K562 (cell line): ENCODE data around the gene CCDC88C. TPM values are rescaled to one million over a fixed set of nuclear protein-coding genes. Genes with fewer than 3 reads are reported as not detected.

ENCODE experiments used
- ATAC-seq: fragments of 200-7000 bp; cut with Tn5 transposase; 3 replicates; pipeline ENCODE4 v1.9.1; 2020; ENCODE audit warnings: moderate library complexity
- BruUV-seq: library from RNA; stranded (reverse); fragments of 400-500 nt; replicated peaks from 2 replicates; lab custom pipeline; 2021; lab: Mats Ljungman, UMichigan
- CTCF ChIA-PET: fragments of 300-600 bp; formaldehyde crosslinking; extraction: SDS; loops from one replicate; lab custom pipeline; 2021; ENCODE audit warnings: low intra/inter-chr PET ratio; lab: Yijun Ruan, JAX
- POLR2A ChIA-PET: fragments of 300-600, 350-650 bp; sonication (Branson Sonifier 250); formaldehyde crosslinking; extraction: SDS; loops from one replicate; lab custom pipeline; 2021; ENCODE audit warnings: antibody characterized with exemption, inconsistent platforms; lab: Yijun Ruan, JAX
- DNase-seq, 4 experiments: peaks; one replicate each; pipeline versions ENCODE4 v3.0.0 to v3.0.0-alpha.2; 2011 to 2018; ENCODE audit warnings: low spot score in 3 of 4, mixed read lengths in 3 of 4; ENCODE audit errors: extremely low read depth in 1 of 4
- FAIRE-seq: peaks from 2 replicates; lab custom pipeline; 2011; peaks lifted over from hg19 to GRCh38; lab: Jason Lieb, UNC
- H2AFZ ChIP-seq: 2 replicates; pipeline ENCODE4 v1.6.0; 2011; ENCODE audit warnings: low read depth, low read length, control low read depth, inconsistent platforms
- H3K27ac ChIP-seq: fragments of 200-600 bp; 3 replicates; pipeline ENCODE4 v1.8.0; 2011; ENCODE audit warnings: low read depth, mild to moderate bottlenecking, control low read depth, inconsistent platforms, low read length, moderate library complexity, mixed read lengths; ENCODE audit errors: extremely low read depth
- H3K27me3 ChIP-seq, 2 experiments: fragments of 300-600 bp in 1 of 2; 2 replicates in 1 of 2; 3 replicates in 1 of 2; pipeline versions ENCODE4 v1.6.0 to v1.8.0; 2011; ENCODE audit warnings: inconsistent platforms in 2 of 2, low read length in 2 of 2, mild to moderate bottlenecking in 1 of 2, mixed read lengths in 1 of 2, moderate library complexity in 1 of 2; ENCODE audit not compliant: control insufficient read depth in 2 of 2, insufficient read depth in 2 of 2
- H3K36me3 ChIP-seq: fragments of 300-600 bp; 3 replicates; pipeline ENCODE4 v1.8.0; 2011; ENCODE audit warnings: mild to moderate bottlenecking, low read length, inconsistent platforms; ENCODE audit not compliant: control insufficient read depth, insufficient read depth
- H3K4me1 ChIP-seq, 2 experiments: fragments of 200-600 bp in 1 of 2; replicated peaks in 1 of 2; 2 replicates in 1 of 2; 3 replicates in 1 of 2; pipeline versions ENCODE4 v1.5.1 to v1.8.0; 2011; ENCODE audit warnings: inconsistent platforms in 2 of 2, low read length in 2 of 2, mild to moderate bottlenecking in 1 of 2, mixed read lengths in 1 of 2, moderate library complexity in 1 of 2; ENCODE audit not compliant: control insufficient read depth in 2 of 2, insufficient read depth in 2 of 2
- H3K4me2 ChIP-seq: 2 replicates; pipeline ENCODE4 v1.6.1; 2011; ENCODE audit warnings: low read length, control low read depth, inconsistent platforms, mixed read lengths; ENCODE audit not compliant: insufficient read depth
- H3K4me3 ChIP-seq: fragments of 200-600 bp; sonication (generic), shearing (Covaris generic); 2 replicates; pipeline ENCODE4 v1.5.1; 2016; ENCODE audit warnings: control low read depth, inconsistent platforms
- H3K79me2 ChIP-seq: fragments of 200-600 bp; 3 replicates; pipeline ENCODE4 v1.8.0; 2011; ENCODE audit warnings: low read length, inconsistent platforms; ENCODE audit not compliant: control insufficient read depth, insufficient read depth
- H3K9ac ChIP-seq, 2 experiments: 2 replicates each; pipeline versions ENCODE4 v1.6.0 to v1.6.1; 2011; ENCODE audit warnings: low read depth in 2 of 2, low read length in 2 of 2, control low read depth in 1 of 2, inconsistent platforms in 1 of 2, mild to moderate bottlenecking in 1 of 2, mixed read lengths in 1 of 2; ENCODE audit not compliant: insufficient read depth in 1 of 2
- H3K9me1 ChIP-seq: one replicate; pipeline ENCODE4 v1.6.0; 2011; ENCODE audit warnings: inconsistent platforms, mild to moderate bottlenecking, low read length, moderate library complexity; ENCODE audit not compliant: control insufficient read depth, insufficient read depth
- H3K9me3 ChIP-seq: replicated peaks from 2 replicates; pipeline ENCODE4 v1.5.1; 2011; ENCODE audit warnings: low read depth, low read length, inconsistent platforms; ENCODE audit not compliant: control insufficient read depth, insufficient read depth
- H4K20me1 ChIP-seq: replicated peaks from 2 replicates; pipeline ENCODE4 v1.6.1; 2011; ENCODE audit warnings: low read length, inconsistent platforms, mixed read lengths; ENCODE audit not compliant: control insufficient read depth, insufficient read depth
- ELF2 ChIP-seq: fragments of 250-450 bp; sonication (Bioruptor Pico); IDR thresholded peaks from 2 replicates; pipeline ENCODE4 v1.5.0; 2021; ENCODE audit warnings: mild to moderate bottlenecking
- GTF2F1 ChIP-seq: IDR thresholded peaks from 2 replicates; pipeline ENCODE4 v1.6.1; 2011; ENCODE audit warnings: low read depth, low read length, improper control_type of control experiment
- L3MBTL2 ChIP-seq: fragments of 450-650 bp; IDR thresholded peaks from 2 replicates; pipeline ENCODE4 v1.6.1; 2016; ENCODE audit warnings: mild to moderate bottlenecking, moderate library complexity
- NR2C1 ChIP-seq, 2 experiments: fragments of 450-650 bp; IDR thresholded peaks; 2 replicates each; pipeline ENCODE4 v1.6.1; 2017; ENCODE audit warnings: mild to moderate bottlenecking in 2 of 2, antibody characterized with exemption in 1 of 2, inconsistent platforms in 1 of 2, missing compliant biosample characterization in 1 of 2, missing genetic modification characterization in 1 of 2
- POLR2AphosphoS5 ChIP-seq: IDR thresholded peaks from 2 replicates; pipeline ENCODE4 v1.6.1; 2011; ENCODE audit warnings: mild to moderate bottlenecking, low read depth, low read length, moderate library complexity; ENCODE audit not compliant: control insufficient read depth, insufficient read depth
- WGBS: fragments of 100-300 bp; shearing (Covaris generic); methylation state at CpG from one replicate; pipeline ENCODE4 v1.1.6; 2016; ENCODE audit warnings: low coverage, mixed read lengths; ENCODE audit not compliant: insufficient coverage; ENCODE audit errors: missing lambda C conversion rate; 5-methylcytosine and 5-hydroxymethylcytosine counted together
- in situ Hi-C: fragments of 300-500 bp; cut with MboI; formaldehyde crosslinking; loops from 4 replicates; pipeline ENCODE4 v1.15.0; 2018; ENCODE audit warnings: inconsistent platforms, mixed read lengths
- intact Hi-C: fragments of 100-400 bp; cut with micrococcal nuclease; formaldehyde crosslinking; loops from 2 replicates; pipeline ENCODE4 v1.14.2; 2022
- polyA plus RNA-seq, 8 experiments: library from polyadenylated mRNA; depleted of rRNA in 4 of 8; stranded (reverse) in 5 of 8; unstranded in 3 of 8; fragments of >200 nt; fragmentation: Nextera tagmentation in 2 of 8; fragmentation: Illumina TruSeq in 1 of 8; extraction: Ambion mirVana in 2 of 8; extraction: Trizol in 1 of 8; gene quantifications; 2 replicates each; pipeline versions ENCODE4 v1.2.1 to v1.2.3, GENCODE V29; 2011 to 2014; ENCODE audit warnings: inconsistent platforms in 1 of 8, missing spikeins in 1 of 8
- total RNA-seq, 7 experiments: library from RNA; depleted of rRNA in 6 of 7; stranded (reverse); fragments of >200 nt in 6 of 7; fragmentation: Illumina TruSeq in 2 of 7; extraction: Trizol in 2 of 7; gene quantifications; 2 replicates each; pipeline versions ENCODE4 v1.2.1 to v1.2.3, GENCODE V29; 2011 to 2021; ENCODE audit warnings: low replicate concordance in 1 of 7
- TF ChIP-seq, protein P1 (sequence below): fragments of 250-450 bp; sonication (Bioruptor Pico); IDR thresholded peaks from 2 replicates; pipeline ENCODE4 v1.8.0; 2021; ENCODE audit warnings: moderate library complexity, mild to moderate bottlenecking, inconsistent platforms
- TF ChIP-seq, protein P2 (sequence below), 2 experiments: fragments of 450-650 bp in 1 of 2; sonication (generic) in 1 of 2; formaldehyde crosslinking in 1 of 2; IDR thresholded peaks; 2 replicates each; pipeline versions ENCODE4 v1.7.1 to v1.9.0; 2016 to 2022; ENCODE audit warnings: inconsistent platforms in 1 of 2, mild to moderate bottlenecking in 1 of 2, missing genetic modification reagents in 1 of 2

The CCDC88C gene
- total and polyA plus RNA-seq, 9 of the 15 experiments (the other 6 are each of a cell fraction or from before 2014, with no cell fraction given) = 0.62 to 22.5 (median 10.7) TPM

DNA sequence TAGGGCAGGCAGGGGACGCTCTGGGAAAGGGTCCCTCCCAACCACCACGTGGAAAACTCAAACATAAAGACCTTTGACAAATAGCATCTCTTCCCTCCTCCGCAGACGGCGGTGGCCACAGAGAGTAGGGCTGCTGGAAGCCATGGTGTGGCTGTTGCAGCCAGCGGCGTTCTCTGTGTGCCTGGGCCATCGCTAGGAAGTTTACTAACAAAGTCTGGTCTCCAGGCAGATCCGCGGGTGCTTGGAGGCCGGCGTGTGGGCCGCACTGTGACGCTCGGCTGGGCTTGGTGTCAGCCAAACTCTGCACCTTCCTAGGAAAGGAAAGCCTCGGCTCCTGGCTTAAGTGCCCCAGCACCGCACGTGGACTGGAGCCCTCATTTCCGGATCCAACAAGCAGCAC is 65.6 kb downstream of the CCDC88C start:
- no peak for ATAC-seq
- in situ Hi-C loops = no loop called here
- no peaks in the 10 kb centered on the region for H3K36me3 ChIP-seq
- peaks cover 5% of the 10 kb centered on the region for H3K9me1 ChIP-seq
- no peak overlapping the region for H3K4me2 ChIP-seq
- H3K27me3 ChIP-seq = no peaks in the 10 kb centered on the region
- no peaks in the 10 kb centered on the region for H3K9me3 ChIP-seq
- no TSS peak for BruUV-seq
- TF ChIP-seq ELF2 (no peak), GTF2F1 (no peak), POLR2AphosphoS5 (no peak), NR2C1 (IDR thresholded peaks at IDR 0.05) (no peak), NR2C1 (tag; IDR thresholded peaks at IDR 0.05) (no peak), L3MBTL2 (no peak)
- TF ChIP-seq, protein P1, sequence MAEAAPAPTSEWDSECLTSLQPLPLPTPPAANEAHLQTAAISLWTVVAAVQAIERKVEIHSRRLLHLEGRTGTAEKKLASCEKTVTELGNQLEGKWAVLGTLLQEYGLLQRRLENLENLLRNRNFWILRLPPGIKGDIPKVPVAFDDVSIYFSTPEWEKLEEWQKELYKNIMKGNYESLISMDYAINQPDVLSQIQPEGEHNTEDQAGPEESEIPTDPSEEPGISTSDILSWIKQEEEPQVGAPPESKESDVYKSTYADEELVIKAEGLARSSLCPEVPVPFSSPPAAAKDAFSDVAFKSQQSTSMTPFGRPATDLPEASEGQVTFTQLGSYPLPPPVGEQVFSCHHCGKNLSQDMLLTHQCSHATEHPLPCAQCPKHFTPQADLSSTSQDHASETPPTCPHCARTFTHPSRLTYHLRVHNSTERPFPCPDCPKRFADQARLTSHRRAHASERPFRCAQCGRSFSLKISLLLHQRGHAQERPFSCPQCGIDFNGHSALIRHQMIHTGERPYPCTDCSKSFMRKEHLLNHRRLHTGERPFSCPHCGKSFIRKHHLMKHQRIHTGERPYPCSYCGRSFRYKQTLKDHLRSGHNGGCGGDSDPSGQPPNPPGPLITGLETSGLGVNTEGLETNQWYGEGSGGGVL = no peak
- TF ChIP-seq, protein P2, sequence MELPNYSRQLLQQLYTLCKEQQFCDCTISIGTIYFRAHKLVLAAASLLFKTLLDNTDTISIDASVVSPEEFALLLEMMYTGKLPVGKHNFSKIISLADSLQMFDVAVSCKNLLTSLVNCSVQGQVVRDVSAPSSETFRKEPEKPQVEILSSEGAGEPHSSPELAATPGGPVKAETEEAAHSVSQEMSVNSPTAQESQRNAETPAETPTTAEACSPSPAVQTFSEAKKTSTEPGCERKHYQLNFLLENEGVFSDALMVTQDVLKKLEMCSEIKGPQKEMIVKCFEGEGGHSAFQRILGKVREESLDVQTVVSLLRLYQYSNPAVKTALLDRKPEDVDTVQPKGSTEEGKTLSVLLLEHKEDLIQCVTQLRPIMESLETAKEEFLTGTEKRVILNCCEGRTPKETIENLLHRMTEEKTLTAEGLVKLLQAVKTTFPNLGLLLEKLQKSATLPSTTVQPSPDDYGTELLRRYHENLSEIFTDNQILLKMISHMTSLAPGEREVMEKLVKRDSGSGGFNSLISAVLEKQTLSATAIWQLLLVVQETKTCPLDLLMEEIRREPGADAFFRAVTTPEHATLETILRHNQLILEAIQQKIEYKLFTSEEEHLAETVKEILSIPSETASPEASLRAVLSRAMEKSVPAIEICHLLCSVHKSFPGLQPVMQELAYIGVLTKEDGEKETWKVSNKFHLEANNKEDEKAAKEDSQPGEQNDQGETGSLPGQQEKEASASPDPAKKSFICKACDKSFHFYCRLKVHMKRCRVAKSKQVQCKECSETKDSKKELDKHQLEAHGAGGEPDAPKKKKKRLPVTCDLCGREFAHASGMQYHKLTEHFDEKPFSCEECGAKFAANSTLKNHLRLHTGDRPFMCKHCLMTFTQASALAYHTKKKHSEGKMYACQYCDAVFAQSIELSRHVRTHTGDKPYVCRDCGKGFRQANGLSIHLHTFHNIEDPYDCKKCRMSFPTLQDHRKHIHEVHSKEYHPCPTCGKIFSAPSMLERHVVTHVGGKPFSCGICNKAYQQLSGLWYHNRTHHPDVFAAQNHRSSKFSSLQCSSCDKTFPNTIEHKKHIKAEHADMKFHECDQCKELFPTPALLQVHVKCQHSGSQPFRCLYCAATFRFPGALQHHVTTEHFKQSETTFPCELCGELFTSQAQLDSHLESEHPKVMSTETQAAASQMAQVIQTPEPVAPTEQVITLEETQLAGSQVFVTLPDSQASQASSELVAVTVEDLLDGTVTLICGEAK (IDR thresholded peaks at IDR 0.05) = no peak
- TF ChIP-seq, protein P2 (CRISPR knock-in tag; IDR thresholded peaks at IDR 0.05) = no peak
- no peaks in the 10 kb centered on the region for H3K79me2 ChIP-seq
- DNase-seq = no peak
- no peak overlapping the region for H2AFZ ChIP-seq
- peak overlapping the region in 1 of 2 experiments; percentile 32; a peak in 1 of 4 replicates for H3K9ac ChIP-seq
- H3K27ac ChIP-seq = no peak overlapping the region
- peaks cover 6 to 10% of the 10 kb centered on the region in 2 experiments; a peak in 4 of 5 replicates for H3K4me1 ChIP-seq
- intact Hi-C loops = no loop called here
- H3K4me3 ChIP-seq = no peak overlapping the region
- POLR2A ChIA-PET = no interaction called here
- 82% methylated on average over 15 of the region's 19 CpGs for WGBS
- CTCF ChIA-PET = no interaction called here
- FAIRE-seq = no peak
- peaks cover 4% of the 10 kb centered on the region; the same call in 1 of the 2 replicates for H4K20me1 ChIP-seq
